Neuronal stem cell (in vitro differentiated cells): ENCODE measurements around the gene LAMA2.
A peak's percentile ranks its signal among the peaks of the same experiment; 100 is the strongest.

Experiments
- DNase-seq: peaks from one replicate; pipeline ENCODE4 v3.0.0-alpha.2; 2013; ENCODE audit warnings: low spot score
- H2AFZ ChIP-seq: one replicate; pipeline ENCODE4 v1.6.1; 2013; ENCODE audit warnings: mild to moderate bottlenecking, low read length, inconsistent platforms
- H2AK5ac ChIP-seq: 2 replicates; pipeline ENCODE4 v1.6.1; 2013; ENCODE audit warnings: low read depth, mild to moderate bottlenecking, inconsistent platforms, low read length, moderate library complexity, mixed read lengths
- H2BK120ac ChIP-seq: 2 replicates; pipeline ENCODE4 v1.6.1; 2013; ENCODE audit warnings: low read depth, mild to moderate bottlenecking, inconsistent platforms, low read length, moderate library complexity, mixed read lengths
- H2BK12ac ChIP-seq: one replicate; pipeline ENCODE4 v1.6.1; 2013; ENCODE audit warnings: low read length, inconsistent platforms
- H2BK15ac ChIP-seq: 2 replicates; pipeline ENCODE4 v1.6.1; 2013; ENCODE audit warnings: mild to moderate bottlenecking, low read length, inconsistent platforms, mixed read lengths
- H2BK5ac ChIP-seq: one replicate; pipeline ENCODE4 v1.6.1; 2013; ENCODE audit warnings: inconsistent platforms, mild to moderate bottlenecking, low read length, moderate library complexity
- H3K14ac ChIP-seq: one replicate; pipeline ENCODE4 v1.6.1; 2013; ENCODE audit warnings: low read length, inconsistent platforms
- H3K18ac ChIP-seq: 2 replicates; pipeline ENCODE4 v1.6.1; 2013; ENCODE audit warnings: low read length, inconsistent platforms
- H3K23ac ChIP-seq: 2 replicates; pipeline ENCODE4 v1.6.1; 2013; ENCODE audit warnings: low read depth, mild to moderate bottlenecking, mixed read lengths, low read length, inconsistent platforms; ENCODE audit not compliant: poor library complexity
- H3K27ac ChIP-seq: replicated peaks from 3 replicates; pipeline ENCODE4 v1.5.1; 2013; ENCODE audit warnings: low read length, inconsistent platforms
- H3K27me3 ChIP-seq, 3 experiments: 2 replicates each; pipeline ENCODE4 v1.6.1; 2013; ENCODE audit warnings: low read length in 3 of 3, mild to moderate bottlenecking in 2 of 3, inconsistent platforms in 1 of 3, low read depth in 1 of 3, mixed read lengths in 1 of 3, moderate library complexity in 1 of 3; ENCODE audit not compliant: control insufficient read depth in 3 of 3, insufficient read depth in 3 of 3
- H3K36me3 ChIP-seq, 2 donors: replicated peaks in 1 of 2; 2 replicates each; pipeline ENCODE4 v1.6.1; 2013; ENCODE audit warnings: low read length in 2 of 2; ENCODE audit not compliant: control insufficient read depth in 2 of 2, insufficient read depth in 2 of 2
- H3K4ac ChIP-seq: 2 replicates; pipeline ENCODE4 v1.6.1; 2013; ENCODE audit warnings: inconsistent platforms, mild to moderate bottlenecking, low read length, moderate library complexity
- H3K4me1 ChIP-seq, 2 donors: 1 replicate in 1 of 2; 2 replicates in 1 of 2; pipeline ENCODE4 v1.6.1; 2013; ENCODE audit warnings: low read length in 2 of 2, low read depth in 1 of 2; ENCODE audit not compliant: control insufficient read depth in 2 of 2, insufficient read depth in 1 of 2
- H3K4me2 ChIP-seq: one replicate; pipeline ENCODE4 v1.6.1; 2013; ENCODE audit warnings: mild to moderate bottlenecking, low read length, inconsistent platforms; ENCODE audit not compliant: insufficient read depth, poor library complexity, severe bottlenecking
- H3K4me3 ChIP-seq, 2 donors: 2 replicates each; pipeline ENCODE4 v1.5.1; 2013; ENCODE audit warnings: low read length in 2 of 2, mild to moderate bottlenecking in 2 of 2, inconsistent platforms in 1 of 2, moderate library complexity in 1 of 2
- H3K79me1 ChIP-seq: one replicate; pipeline ENCODE4 v1.6.1; 2013; ENCODE audit warnings: low read depth, mild to moderate bottlenecking, inconsistent platforms, low read length, moderate library complexity
- H3K9ac ChIP-seq: one replicate; pipeline ENCODE4 v1.6.1; 2013; ENCODE audit warnings: mild to moderate bottlenecking, low read depth, low read length, inconsistent platforms; ENCODE audit not compliant: poor library complexity
- H3K9me3 ChIP-seq, 2 donors: replicated peaks in 1 of 2; 2 replicates each; pipeline versions ENCODE3 to v1.6.1; 2013; ENCODE audit warnings: low read length in 2 of 2, mild to moderate bottlenecking in 2 of 2, inconsistent platforms in 1 of 2, low read depth in 1 of 2, mixed read lengths in 1 of 2, moderate library complexity in 1 of 2; ENCODE audit not compliant: control insufficient read depth in 2 of 2, insufficient read depth in 1 of 2
- H4K8ac ChIP-seq: one replicate; pipeline ENCODE4 v1.6.1; 2013; ENCODE audit warnings: low read depth, mild to moderate bottlenecking, inconsistent platforms, low read length, moderate library complexity
- H4K91ac ChIP-seq: one replicate; pipeline ENCODE4 v1.6.1; 2013; ENCODE audit warnings: low read length, low read depth, mild to moderate bottlenecking, inconsistent platforms; ENCODE audit not compliant: poor library complexity
- WGBS, 2 donors: extraction: QIAGEN DNeasy Blood & Tissue Kit; methylation state at CpG; one replicate each; pipeline ENCODE4 v1.1.7; 2013; ENCODE audit warnings: missing lambda C conversion rate in 2 of 2, mixed read lengths in 1 of 2; ENCODE audit not compliant: insufficient read length in 2 of 2, insufficient replicate concordance in 1 of 2; ENCODE audit errors: extremely low coverage in 2 of 2; 5-methylcytosine and 5-hydroxymethylcytosine counted together

The LAMA2 gene

DNA sequence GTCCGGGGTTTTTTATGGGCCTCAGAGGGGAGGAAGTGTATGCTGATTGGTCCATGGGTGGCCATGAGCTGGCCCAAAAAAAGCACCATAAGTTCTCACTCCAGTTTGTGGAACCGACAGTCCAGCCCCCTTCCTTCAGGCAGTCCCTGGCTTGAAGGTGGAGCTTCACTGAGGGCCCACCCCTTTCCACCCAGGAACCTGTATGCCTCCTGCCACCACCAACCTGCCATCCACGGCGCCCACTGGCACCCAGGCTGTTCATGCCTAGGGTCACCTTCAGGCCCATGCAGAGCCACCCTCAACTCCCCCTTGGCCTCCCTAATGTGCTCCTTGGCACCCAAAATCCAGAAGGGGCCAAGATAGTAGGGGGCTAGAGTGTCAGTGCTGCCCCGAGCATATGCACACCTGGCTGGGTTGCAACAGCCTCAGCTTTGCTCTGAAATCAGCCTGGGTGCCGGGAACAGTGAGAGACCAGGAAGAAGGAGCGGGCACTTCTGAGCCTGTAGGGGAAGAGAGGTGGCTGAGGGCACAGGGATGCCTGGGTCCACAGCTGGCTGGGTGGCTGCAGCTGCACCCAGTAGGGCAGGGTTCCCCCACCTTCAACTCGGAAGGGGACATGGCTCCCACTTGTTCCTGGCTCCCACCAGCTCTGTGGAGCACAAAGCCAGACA is 534.6 kb downstream of the LAMA2 start:
- no peaks in the 10 kb centered on the region for H3K79me1 ChIP-seq
- H3K18ac ChIP-seq = peak overlapping the region; percentile 83
- no peaks in the 10 kb centered on the region for H3K27me3 ChIP-seq
- peak overlapping the region; percentile 70 for H2AK5ac ChIP-seq
- peak overlapping the region; percentile 92 for H4K91ac ChIP-seq
- no peaks in the 10 kb centered on the region for H3K36me3 ChIP-seq
- H2BK5ac ChIP-seq = peak overlapping the region; percentile 75
- no peak overlapping the region for H3K9ac ChIP-seq
- WGBS, 2 donors = no CpG with 5 or more reads among the region's 8 CpGs
- peak overlapping the region; percentile 71 for H3K14ac ChIP-seq
- no peak overlapping the region for H2BK15ac ChIP-seq
- no peak overlapping the region for H3K27ac ChIP-seq
- H3K4me3 ChIP-seq = no peak overlapping the region
- peak overlapping the region; percentile 82 for H4K8ac ChIP-seq
- H3K23ac ChIP-seq = peak overlapping the region; percentile 89
- H2BK120ac ChIP-seq = no peak overlapping the region
- no peak overlapping the region for H2AFZ ChIP-seq
- H3K4ac ChIP-seq = no peak overlapping the region
- H3K4me1 ChIP-seq = no peaks in the 10 kb centered on the region
- H2BK12ac ChIP-seq = no peak overlapping the region
- H3K4me2 ChIP-seq = no peak overlapping the region
- DNase-seq = no peak
- H3K9me3 ChIP-seq = no peaks in the 10 kb centered on the region

DNA sequence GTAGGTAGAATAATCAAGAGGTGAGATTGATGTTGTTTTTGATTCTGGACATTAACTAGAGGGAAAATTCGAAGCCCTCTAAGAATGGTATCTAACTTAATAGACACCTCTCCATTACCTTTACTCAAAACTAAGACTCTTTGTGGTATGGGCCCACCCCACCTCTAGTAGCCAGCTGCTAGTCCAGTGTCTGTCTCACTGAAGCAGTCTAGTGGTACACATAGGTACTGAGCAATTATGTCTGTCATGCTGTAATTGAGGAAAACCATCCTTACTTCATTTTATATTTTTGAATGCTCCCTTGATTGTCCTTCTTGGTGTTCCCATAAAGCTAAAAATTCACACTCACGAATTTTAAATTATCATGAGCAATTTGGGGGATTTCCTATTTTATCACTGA is 536.4 kb downstream of the LAMA2 start:
- Histone ChIP-seq H2BK12ac (no peak overlapping the region), H2AK5ac (no peak overlapping the region), H3K23ac (no peak overlapping the region), H3K4ac (no peak overlapping the region), H4K91ac (no peak overlapping the region), H3K9ac (no peak overlapping the region), H3K79me1 (no peaks in the 10 kb centered on the region), H3K14ac (no peak overlapping the region), H3K27me3 (no peaks in the 10 kb centered on the region), H3K4me1 (no peaks in the 10 kb centered on the region), H3K9me3 (no peaks in the 10 kb centered on the region), H2BK15ac (no peak overlapping the region), H3K4me3 (no peak overlapping the region), H2BK120ac (no peak overlapping the region), H2BK5ac (no peak overlapping the region), H4K8ac (no peak overlapping the region), H3K36me3 (no peaks in the 10 kb centered on the region), H3K27ac (no peak overlapping the region), H2AFZ (no peak overlapping the region), H3K18ac (no peak overlapping the region), H3K4me2 (no peak overlapping the region)
- no peak for DNase-seq
- WGBS, 2 donors = no CpG with 5 or more reads among the region's 2 CpGs

DNA sequence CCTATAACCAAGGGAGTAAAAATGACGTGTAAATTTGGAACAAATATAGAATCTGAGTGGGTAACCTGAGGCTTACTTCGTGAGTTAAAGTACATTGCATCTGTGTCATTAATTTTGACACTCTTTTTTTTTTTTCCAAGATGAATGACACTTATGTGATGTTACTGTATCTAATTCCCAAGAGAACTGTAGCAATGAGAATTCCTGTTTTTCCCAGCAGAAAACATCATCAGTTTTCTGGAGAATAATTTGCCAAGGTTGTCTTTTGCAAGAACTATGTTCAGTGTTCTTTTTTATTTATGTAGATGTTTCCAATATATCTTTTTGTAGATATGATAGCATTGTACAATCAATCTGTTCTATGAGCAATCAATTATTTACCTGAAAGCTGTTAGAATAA is 543.4 kb downstream of the LAMA2 start:
- no peak for DNase-seq
- no peak overlapping the region for H3K9ac ChIP-seq
- H3K9me3 ChIP-seq = no peaks in the 10 kb centered on the region
- no peaks in the 10 kb centered on the region for H3K79me1 ChIP-seq
- no peak overlapping the region for H4K8ac ChIP-seq
- no peaks in the 10 kb centered on the region for H3K27me3 ChIP-seq
- no peak overlapping the region for H2AK5ac ChIP-seq
- no peak overlapping the region for H2BK15ac ChIP-seq
- no peak overlapping the region for H4K91ac ChIP-seq
- H2BK5ac ChIP-seq = no peak overlapping the region
- H3K4me1 ChIP-seq = no peaks in the 10 kb centered on the region
- no peak overlapping the region for H3K4me3 ChIP-seq
- H3K23ac ChIP-seq = no peak overlapping the region
- no peaks in the 10 kb centered on the region for H3K36me3 ChIP-seq
- H2AFZ ChIP-seq = no peak overlapping the region
- H3K14ac ChIP-seq = no peak overlapping the region
- no peak overlapping the region for H2BK12ac ChIP-seq
- H3K4me2 ChIP-seq = no peak overlapping the region
- WGBS, 2 donors = no CpG with 5 or more reads among the region's 2 CpGs
- H3K27ac ChIP-seq = no peak overlapping the region
- no peak overlapping the region for H3K18ac ChIP-seq
- no peak overlapping the region for H2BK120ac ChIP-seq
- H3K4ac ChIP-seq = no peak overlapping the region

DNA sequence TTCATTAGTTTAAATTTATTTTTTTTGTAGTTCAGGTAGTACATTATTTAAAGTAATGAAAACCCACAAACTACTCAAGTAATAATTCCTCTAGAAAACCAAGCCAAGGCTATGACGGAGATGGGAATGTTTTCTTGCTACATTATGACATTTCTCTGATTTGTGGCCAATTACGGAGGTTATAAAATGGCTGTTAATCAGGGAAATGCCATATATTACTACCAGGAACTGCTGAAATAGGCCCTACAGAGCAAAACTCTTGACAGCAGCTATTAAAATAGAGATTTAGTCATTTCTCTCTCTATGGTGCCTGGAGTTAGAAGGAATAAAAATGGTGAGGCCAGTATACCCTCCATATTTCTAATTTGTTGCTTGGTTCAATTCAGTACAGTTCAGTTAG is 547.0 kb downstream of the LAMA2 start:
- no peak overlapping the region for H2BK5ac ChIP-seq
- no peak overlapping the region for H2BK120ac ChIP-seq
- no peaks in the 10 kb centered on the region for H3K36me3 ChIP-seq
- no peak overlapping the region for H3K9ac ChIP-seq
- H3K4me1 ChIP-seq = no peaks in the 10 kb centered on the region
- H3K18ac ChIP-seq = no peak overlapping the region
- no peak overlapping the region for H3K4me3 ChIP-seq
- no peak overlapping the region for H3K4me2 ChIP-seq
- no peak overlapping the region for H2BK12ac ChIP-seq
- H3K23ac ChIP-seq = no peak overlapping the region
- no CpG with 5 or more reads among the region's 2 CpGs for WGBS, 2 donors
- no peaks in the 10 kb centered on the region for H3K9me3 ChIP-seq
- DNase-seq = no peak
- H3K4ac ChIP-seq = no peak overlapping the region
- H3K27ac ChIP-seq = no peak overlapping the region
- no peaks in the 10 kb centered on the region for H3K27me3 ChIP-seq
- H2BK15ac ChIP-seq = no peak overlapping the region
- H4K8ac ChIP-seq = no peak overlapping the region
- H4K91ac ChIP-seq = no peak overlapping the region
- H3K14ac ChIP-seq = no peak overlapping the region
- H2AK5ac ChIP-seq = no peak overlapping the region
- no peaks in the 10 kb centered on the region for H3K79me1 ChIP-seq
- H2AFZ ChIP-seq = no peak overlapping the region
